Liver (tissue), 3 donors: ENCODE data around the gene PPP1R9A.

Experiments
- FOXA2 ChIP-seq: IDR thresholded peaks from 2 replicates; pipeline ENCODE4 v1.6.1; 2016; ENCODE audit warnings: antibody characterized with exemption
- GABPA ChIP-seq, 2 donors: IDR thresholded peaks in 1 of 2; conservative IDR thresholded peaks in 1 of 2; 2 replicates each; pipeline ENCODE4 v1.6.1; 2016; ENCODE audit warnings: antibody characterized with exemption in 2 of 2, mild to moderate bottlenecking in 1 of 2, moderate library complexity in 1 of 2
- JUND ChIP-seq, 2 donors: IDR thresholded peaks; 2 replicates each; pipeline ENCODE4 v1.6.1; 2016; ENCODE audit warnings: antibody characterized with exemption in 2 of 2
- TAF1 ChIP-seq: conservative IDR thresholded peaks from 2 replicates; pipeline ENCODE4 v1.6.1; 2016; ENCODE audit warnings: antibody characterized with exemption, mild to moderate bottlenecking
- TF ChIP-seq, protein P1 (sequence below): fragments of 150-350 bp; IDR thresholded peaks from 2 replicates; pipeline ENCODE4 v1.5.1; 2017; ENCODE audit warnings: improper control_type of control experiment, low read depth, low read length; ENCODE audit not compliant: missing input control
- TF ChIP-seq, protein P2 (sequence below): IDR thresholded peaks from 2 replicates; pipeline ENCODE4 v1.6.1; 2016; ENCODE audit warnings: antibody characterized with exemption
- donor health status: healthy.
- donor health status: healthy.

DNA sequence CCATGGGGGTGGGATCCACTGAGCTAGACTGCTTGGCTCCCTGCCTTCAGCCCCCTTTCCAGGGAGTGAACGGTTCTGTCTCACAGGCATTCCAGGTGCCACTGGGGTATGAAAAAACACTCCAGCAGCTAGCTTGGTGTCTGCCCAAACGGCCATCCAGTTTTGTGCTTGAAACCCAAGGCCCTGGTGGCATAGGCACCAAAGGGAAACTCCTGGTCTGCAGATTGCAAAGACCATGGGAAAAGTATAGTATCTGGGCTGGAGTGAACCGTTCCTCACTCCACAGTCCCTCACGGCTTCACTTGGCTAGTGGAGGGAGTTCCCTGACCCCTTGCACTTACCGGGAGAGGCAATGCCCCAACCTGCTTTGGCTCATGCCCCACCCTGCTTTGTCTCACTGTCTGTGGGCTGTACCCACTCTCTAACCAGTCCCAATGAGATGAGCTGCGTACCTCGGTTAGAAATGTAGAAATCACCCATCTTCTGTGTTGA lies 62.7 kb downstream of the PPP1R9A start:
- TF ChIP-seq, protein P1, sequence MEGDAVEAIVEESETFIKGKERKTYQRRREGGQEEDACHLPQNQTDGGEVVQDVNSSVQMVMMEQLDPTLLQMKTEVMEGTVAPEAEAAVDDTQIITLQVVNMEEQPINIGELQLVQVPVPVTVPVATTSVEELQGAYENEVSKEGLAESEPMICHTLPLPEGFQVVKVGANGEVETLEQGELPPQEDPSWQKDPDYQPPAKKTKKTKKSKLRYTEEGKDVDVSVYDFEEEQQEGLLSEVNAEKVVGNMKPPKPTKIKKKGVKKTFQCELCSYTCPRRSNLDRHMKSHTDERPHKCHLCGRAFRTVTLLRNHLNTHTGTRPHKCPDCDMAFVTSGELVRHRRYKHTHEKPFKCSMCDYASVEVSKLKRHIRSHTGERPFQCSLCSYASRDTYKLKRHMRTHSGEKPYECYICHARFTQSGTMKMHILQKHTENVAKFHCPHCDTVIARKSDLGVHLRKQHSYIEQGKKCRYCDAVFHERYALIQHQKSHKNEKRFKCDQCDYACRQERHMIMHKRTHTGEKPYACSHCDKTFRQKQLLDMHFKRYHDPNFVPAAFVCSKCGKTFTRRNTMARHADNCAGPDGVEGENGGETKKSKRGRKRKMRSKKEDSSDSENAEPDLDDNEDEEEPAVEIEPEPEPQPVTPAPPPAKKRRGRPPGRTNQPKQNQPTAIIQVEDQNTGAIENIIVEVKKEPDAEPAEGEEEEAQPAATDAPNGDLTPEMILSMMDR, result no peak
- TF ChIP-seq GABPA (IDR thresholded peaks at IDR 0.05 in 1 of 2, conservative IDR thresholded peaks at IDR 0.05 in 1 of 2) (no peak), TAF1 (no peak), FOXA2 (no peak), JUND (IDR thresholded peaks at IDR 0.05) (no peak)
- TF ChIP-seq, protein P2, sequence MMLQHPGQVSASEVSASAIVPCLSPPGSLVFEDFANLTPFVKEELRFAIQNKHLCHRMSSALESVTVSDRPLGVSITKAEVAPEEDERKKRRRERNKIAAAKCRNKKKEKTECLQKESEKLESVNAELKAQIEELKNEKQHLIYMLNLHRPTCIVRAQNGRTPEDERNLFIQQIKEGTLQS, result no peak
